OCI-LY7 (cell line): ENCODE measurements around the gene HRH3. TPM values are rescaled to one million over a fixed set of nuclear protein-coding genes. Genes with fewer than 3 reads are reported as not detected.

ENCODE experiments used
- BruUV-seq: library from RNA; stranded (reverse); fragments of 400-500 nt; replicated peaks from 2 replicates; lab custom pipeline; 2021; lab: Mats Ljungman, UMichigan
- CTCF ChIA-PET: fragments of 300-600 bp; sonication (Branson Sonifier 250); formaldehyde crosslinking; loops from one replicate; lab custom pipeline; 2022; ENCODE audit warnings: antibody characterized with exemption; ENCODE audit not compliant: unreplicated experiment; lab: Charles Lee
- POLR2A ChIA-PET: fragments of 300-600 bp; sonication (Branson Sonifier 250); formaldehyde crosslinking; loops from one replicate; lab custom pipeline; 2022; ENCODE audit warnings: antibody characterized with exemption; lab: Charles Lee
- DNase-seq: peaks from one replicate; pipeline ENCODE4 v3.0.0-alpha.2; 2015; ENCODE audit warnings: low spot score
- H2AFZ ChIP-seq: fragments of 200-600 bp; sonication (generic), shearing (Covaris generic); 2 replicates; pipeline ENCODE4 v1.6.1; 2014; ENCODE audit warnings: mild to moderate bottlenecking, antibody characterized with exemption, low read length, moderate library complexity
- H3K27ac ChIP-seq: fragments of 200-600 bp; sonication (generic); 2 replicates; pipeline ENCODE4 v1.5.1; 2014; ENCODE audit warnings: mixed run types, low read depth, mild to moderate bottlenecking, moderate library complexity, low read length, inconsistent platforms; ENCODE audit not compliant: poor library complexity, severe bottlenecking
- H3K36me3 ChIP-seq: fragments of 200-600 bp; sonication (generic); 2 replicates; pipeline ENCODE4 v1.6.1; 2014; ENCODE audit warnings: mild to moderate bottlenecking, antibody characterized with exemption, low read length, moderate library complexity, mixed read lengths; ENCODE audit not compliant: insufficient read depth
- H3K4me1 ChIP-seq: fragments of 200-600 bp; sonication (generic); 2 replicates; pipeline ENCODE4 v1.5.1; 2014; ENCODE audit warnings: mild to moderate bottlenecking, low read length; ENCODE audit not compliant: insufficient read depth, poor library complexity, severe bottlenecking
- H3K4me2 ChIP-seq: fragments of 200-600 bp; sonication (generic); 2 replicates; pipeline ENCODE4 v1.6.1; 2014; ENCODE audit warnings: mild to moderate bottlenecking, low read length
- H3K4me3 ChIP-seq: fragments of 200-600 bp; sonication (generic); 2 replicates; pipeline ENCODE4 v1.5.1; 2014; ENCODE audit warnings: mild to moderate bottlenecking, low read depth, low read length; ENCODE audit not compliant: poor library complexity, severe bottlenecking
- H3K79me2 ChIP-seq: fragments of 200-600 bp; sonication (generic); 2 replicates; pipeline ENCODE4 v1.6.1; 2016; ENCODE audit warnings: low read depth, mild to moderate bottlenecking, low read length, moderate library complexity, mixed read lengths; ENCODE audit not compliant: insufficient read depth
- H3K9me2 ChIP-seq: fragments of 200-600 bp; sonication (generic); 2 replicates; pipeline ENCODE4 v1.6.1; 2016; ENCODE audit warnings: mild to moderate bottlenecking, low read length, mixed read lengths; ENCODE audit not compliant: insufficient read depth
- H3K9me3 ChIP-seq: fragments of 200-600 bp; sonication (generic); 2 replicates; pipeline ENCODE4 v1.6.1; 2014; ENCODE audit warnings: mild to moderate bottlenecking, mixed run types, low read length, mixed read lengths
- H4K20me1 ChIP-seq: fragments of 200-600 bp; sonication (generic); 2 replicates; pipeline ENCODE4 v1.6.1; 2014; ENCODE audit warnings: mild to moderate bottlenecking, antibody characterized with exemption, low read length, moderate library complexity, mixed read lengths; ENCODE audit not compliant: insufficient read depth
- EZH2phosphoT487 ChIP-seq: fragments of 200-600 bp; sonication (generic); IDR thresholded peaks from 2 replicates; pipeline ENCODE4 v1.6.1; 2018; ENCODE audit warnings: low read depth, borderline replicate concordance, mild to moderate bottlenecking, mixed run types, antibody characterized with exemption, low read length, moderate library complexity, mixed read lengths
- intact Hi-C: fragments of 100-400 bp; cut with micrococcal nuclease; formaldehyde crosslinking; loops from one replicate; pipeline ENCODE4 v1.10.0; 2022; ENCODE audit not compliant: unreplicated experiment
- total RNA-seq, 2 experiments: library from RNA; depleted of rRNA in 1 of 2; stranded (reverse); fragments of >200 nt in 1 of 2; shearing (Covaris generic) in 1 of 2; gene quantifications; 2 replicates each; pipeline ENCODE4 v1.2.3, GENCODE V29; 2014 to 2022
- TF ChIP-seq, protein P1 (sequence below): fragments of 200-600 bp; sonication (generic); conservative IDR thresholded peaks from 2 replicates; pipeline ENCODE4 v1.5.1; 2014; ENCODE audit warnings: mild to moderate bottlenecking, antibody characterized with exemption, low read length, moderate library complexity, mixed read lengths

HRH3 gene
- total RNA-seq, 2 experiments from 2014 or later: not detected

DNA sequence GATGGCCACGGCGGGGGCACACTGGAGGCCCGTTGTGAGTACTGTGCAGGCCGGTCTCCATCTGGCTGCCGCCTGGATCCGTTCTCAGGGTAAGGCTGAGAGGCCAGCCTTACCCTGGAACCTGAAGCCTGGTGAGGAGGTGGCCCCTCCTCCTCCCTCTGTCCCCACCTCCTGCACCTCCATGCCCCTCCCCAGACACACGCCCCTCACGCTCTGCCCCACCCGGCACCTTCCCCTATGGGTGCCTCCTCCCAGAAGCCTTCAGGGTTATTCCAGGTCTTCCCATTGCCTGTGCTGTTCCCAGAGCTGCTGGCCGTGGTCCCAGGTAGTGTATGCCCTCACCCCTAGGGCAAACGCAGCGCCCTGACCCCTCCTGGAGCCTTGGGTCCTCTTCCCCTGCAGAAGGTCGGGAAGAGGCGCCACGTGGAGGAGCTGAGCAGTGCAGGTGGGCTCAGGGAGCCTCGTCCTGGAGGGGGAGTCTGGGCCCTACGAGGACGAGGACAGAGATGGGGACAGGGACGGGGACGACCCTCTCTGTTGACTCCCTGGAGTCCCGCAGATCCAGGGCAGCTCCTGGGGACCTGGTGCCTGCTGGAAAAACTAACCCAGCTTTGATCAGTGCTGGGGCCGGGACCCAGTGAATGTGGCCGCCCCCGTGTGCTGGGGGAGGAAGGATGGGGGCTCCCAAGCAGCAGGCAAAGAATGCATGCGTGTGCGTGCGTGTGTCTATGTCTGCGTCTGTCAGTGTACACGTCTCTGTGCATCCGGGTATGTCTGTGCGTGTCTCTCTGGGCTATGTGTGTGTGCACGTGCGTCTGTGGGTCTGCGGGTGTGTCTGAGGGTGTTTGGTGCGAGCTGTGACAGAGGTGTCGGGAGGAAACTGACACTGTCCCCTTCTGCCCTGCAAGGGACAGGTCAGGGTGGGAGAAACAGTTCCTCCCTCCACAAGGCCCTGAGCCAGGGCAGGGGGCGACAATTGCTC lies 8.2 kb upstream of the HRH3 start:
- H2AFZ ChIP-seq: no peak overlapping the region
- no peak for TF ChIP-seq EZH2phosphoT487
- TF ChIP-seq, protein P1, sequence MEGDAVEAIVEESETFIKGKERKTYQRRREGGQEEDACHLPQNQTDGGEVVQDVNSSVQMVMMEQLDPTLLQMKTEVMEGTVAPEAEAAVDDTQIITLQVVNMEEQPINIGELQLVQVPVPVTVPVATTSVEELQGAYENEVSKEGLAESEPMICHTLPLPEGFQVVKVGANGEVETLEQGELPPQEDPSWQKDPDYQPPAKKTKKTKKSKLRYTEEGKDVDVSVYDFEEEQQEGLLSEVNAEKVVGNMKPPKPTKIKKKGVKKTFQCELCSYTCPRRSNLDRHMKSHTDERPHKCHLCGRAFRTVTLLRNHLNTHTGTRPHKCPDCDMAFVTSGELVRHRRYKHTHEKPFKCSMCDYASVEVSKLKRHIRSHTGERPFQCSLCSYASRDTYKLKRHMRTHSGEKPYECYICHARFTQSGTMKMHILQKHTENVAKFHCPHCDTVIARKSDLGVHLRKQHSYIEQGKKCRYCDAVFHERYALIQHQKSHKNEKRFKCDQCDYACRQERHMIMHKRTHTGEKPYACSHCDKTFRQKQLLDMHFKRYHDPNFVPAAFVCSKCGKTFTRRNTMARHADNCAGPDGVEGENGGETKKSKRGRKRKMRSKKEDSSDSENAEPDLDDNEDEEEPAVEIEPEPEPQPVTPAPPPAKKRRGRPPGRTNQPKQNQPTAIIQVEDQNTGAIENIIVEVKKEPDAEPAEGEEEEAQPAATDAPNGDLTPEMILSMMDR: no peak
- no peaks in the 10 kb centered on the region for H3K4me1 ChIP-seq
- H4K20me1 ChIP-seq: no peaks in the 10 kb centered on the region
- intact Hi-C loops: no loop called here
- H3K36me3 ChIP-seq: no peaks in the 10 kb centered on the region
- H3K4me2 ChIP-seq: no peak overlapping the region
- ChIA-PET CTCF (no interaction called here), POLR2A (no interaction called here)
- no peaks in the 10 kb centered on the region for H3K9me3 ChIP-seq
- DNase-seq: no peak
- no TSS peak for BruUV-seq
- H3K79me2 ChIP-seq: no peaks in the 10 kb centered on the region
- no peak overlapping the region for H3K4me3 ChIP-seq
- H3K9me2 ChIP-seq: no peaks in the 10 kb centered on the region
- H3K27ac ChIP-seq: no peak overlapping the region

- Histone ChIP-seq H3K9me2 (no peaks in the 10 kb centered on the region), H3K4me2 (no peak overlapping the region), H2AFZ (no peak overlapping the region), H3K9me3 (no peaks in the 10 kb centered on the region), H3K79me2 (no peaks in the 10 kb centered on the region), H3K4me3 (no peak overlapping the region), H3K4me1 (no peaks in the 10 kb centered on the region), H3K36me3 (no peaks in the 10 kb centered on the region), H3K27ac (no peak overlapping the region), H4K20me1 (no peaks in the 10 kb centered on the region)
- CTCF ChIA-PET: no interaction called here
- no peak for DNase-seq
- intact Hi-C loops: no loop called here
- TF ChIP-seq EZH2phosphoT487: no peak
- TF ChIP-seq, protein P1: no peak
- BruUV-seq: no TSS peak
- POLR2A ChIA-PET: no interaction called here
Observed at GRCh38 chr20:62227591-62227976, 7.5 kb upstream of the HRH3 start.
